Smooth muscle cell (in vitro differentiated cells): Measurements from ENCODE around the gene SNX11. TPM values are rescaled to one million over a fixed set of nuclear protein-coding genes. Genes with fewer than 3 reads are reported as not detected.
"Not testable (repeated sequence)": the region's sequence is repeated elsewhere in the genome, so short reads cannot be mapped to it uniquely, and the experiment has no call there.

Source experiments
- DNase-seq: peaks from one replicate; lab custom pipeline; 2025; ENCODE audit not compliant: unreplicated experiment; lab: John Stamatoyannopoulos, UW
- H2AFZ ChIP-seq: fragments of 200-600 bp; sonication (generic); 2 replicates; pipeline ENCODE4 v1.6.0; 2016; ENCODE audit warnings: antibody characterized with exemption, low read depth, mild to moderate bottlenecking
- H3F3A ChIP-seq: fragments of 200-600 bp; sonication (generic); 2 replicates; pipeline ENCODE4 v1.6.0; 2017; ENCODE audit warnings: antibody characterized with exemption, low read depth
- H3K27ac ChIP-seq: fragments of 200-600 bp; sonication (generic); 2 replicates; pipeline ENCODE4 v1.5.1; 2016; ENCODE audit warnings: low read depth, mild to moderate bottlenecking
- H3K27me3 ChIP-seq: fragments of 200-600 bp; sonication (generic); 2 replicates; pipeline ENCODE4 v1.6.1; 2016; ENCODE audit warnings: low read depth, mild to moderate bottlenecking
- H3K36me3 ChIP-seq: fragments of 200-600 bp; sonication (generic); 2 replicates; pipeline ENCODE4 v1.5.1; 2016; ENCODE audit warnings: low read depth
- H3K4me1 ChIP-seq: fragments of 200-600 bp; sonication (generic); 2 replicates; pipeline ENCODE4 v1.5.1; 2016; ENCODE audit warnings: low read depth
- H3K4me2 ChIP-seq: fragments of 200-600 bp; sonication (generic); 2 replicates; pipeline ENCODE4 v1.6.0; 2016; ENCODE audit warnings: mild to moderate bottlenecking
- H3K4me3 ChIP-seq: fragments of 200-600 bp; sonication (generic); 2 replicates; pipeline ENCODE4 v1.5.1; 2016; ENCODE audit warnings: mild to moderate bottlenecking
- H3K79me2 ChIP-seq: fragments of 200-600 bp; sonication (generic); 2 replicates; pipeline ENCODE4 v1.6.0; 2016; ENCODE audit warnings: low read depth, mild to moderate bottlenecking
- H3K9ac ChIP-seq: fragments of 200-600 bp; sonication (generic); 2 replicates; pipeline ENCODE4 v1.6.0; 2016; ENCODE audit warnings: low read depth
- H3K9me3 ChIP-seq: fragments of 200-600 bp; sonication (generic); replicated peaks from 2 replicates; pipeline ENCODE4 v1.5.1; 2016; ENCODE audit warnings: low read depth
- H4K20me1 ChIP-seq: fragments of 200-600 bp; sonication (generic); 2 replicates; pipeline ENCODE4 v1.6.0; 2016; ENCODE audit warnings: low read depth
- WGBS: methylation state at CpG from one replicate; pipeline ENCODE4 v1.1.7; 2016; ENCODE audit warnings: low lambda C conversion rate; 5-methylcytosine and 5-hydroxymethylcytosine counted together
- polyA plus RNA-seq: library from polyadenylated mRNA; unstranded; fragments of >200 nt; fragmentation: Nextera tagmentation; extraction: Ambion mirVana; gene quantifications from 2 replicates; pipeline ENCODE4 v1.2.1, GENCODE V29; 2016
- total RNA-seq: library from RNA; depleted of rRNA; stranded (reverse); fragments of >200 nt; gene quantifications from 2 replicates; pipeline ENCODE4 v1.2.3, GENCODE V29; 2014
- TF ChIP-seq, protein P1 (sequence below): fragments of 200-600 bp; sonication (generic); IDR thresholded peaks from 2 replicates; pipeline ENCODE4 v1.5.1; 2017; ENCODE audit warnings: borderline replicate concordance, mild to moderate bottlenecking, antibody characterized with exemption; ENCODE audit not compliant: insufficient read depth, poor library complexity, severe bottlenecking

SNX11 gene
- total and polyA plus RNA-seq, 2 experiments from 2014 or later = 15.3 to 22.9 TPM

- Histone ChIP-seq H3K4me2 (no peak overlapping the region), H3K36me3 (peaks cover 2% of the 10 kb centered on the region), H3K9ac (no peak overlapping the region), H2AFZ (no peak overlapping the region), H3K79me2 (peaks cover 23% of the 10 kb centered on the region), H3K4me3 (no peak overlapping the region), H4K20me1 (peaks cover 31% of the 10 kb centered on the region), H3K9me3 (no peaks in the 10 kb centered on the region), H3F3A (peaks cover 18% of the 10 kb centered on the region), H3K27ac (peak overlapping the region; percentile 34), H3K27me3 (no peaks in the 10 kb centered on the region), H3K4me1 (no peaks in the 10 kb centered on the region)
- peak; percentile 9 for DNase-seq
- 71% methylated on average over 7 of the region's 7 CpGs for WGBS
- TF ChIP-seq, protein P1, sequence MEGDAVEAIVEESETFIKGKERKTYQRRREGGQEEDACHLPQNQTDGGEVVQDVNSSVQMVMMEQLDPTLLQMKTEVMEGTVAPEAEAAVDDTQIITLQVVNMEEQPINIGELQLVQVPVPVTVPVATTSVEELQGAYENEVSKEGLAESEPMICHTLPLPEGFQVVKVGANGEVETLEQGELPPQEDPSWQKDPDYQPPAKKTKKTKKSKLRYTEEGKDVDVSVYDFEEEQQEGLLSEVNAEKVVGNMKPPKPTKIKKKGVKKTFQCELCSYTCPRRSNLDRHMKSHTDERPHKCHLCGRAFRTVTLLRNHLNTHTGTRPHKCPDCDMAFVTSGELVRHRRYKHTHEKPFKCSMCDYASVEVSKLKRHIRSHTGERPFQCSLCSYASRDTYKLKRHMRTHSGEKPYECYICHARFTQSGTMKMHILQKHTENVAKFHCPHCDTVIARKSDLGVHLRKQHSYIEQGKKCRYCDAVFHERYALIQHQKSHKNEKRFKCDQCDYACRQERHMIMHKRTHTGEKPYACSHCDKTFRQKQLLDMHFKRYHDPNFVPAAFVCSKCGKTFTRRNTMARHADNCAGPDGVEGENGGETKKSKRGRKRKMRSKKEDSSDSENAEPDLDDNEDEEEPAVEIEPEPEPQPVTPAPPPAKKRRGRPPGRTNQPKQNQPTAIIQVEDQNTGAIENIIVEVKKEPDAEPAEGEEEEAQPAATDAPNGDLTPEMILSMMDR = peak; percentile 73
Observed at GRCh38 chr17:48074322-48075081, 33.1 kb upstream of the SNX11 start.

GRCh38 chr17:48077152-48077551 is 30.4 kb upstream of the SNX11 start:
- not testable (repeated sequence) for H3K4me2 ChIP-seq, H3K9ac ChIP-seq, H3K9me3 ChIP-seq, H3K4me1 ChIP-seq, H3K27ac ChIP-seq, H3K4me3 ChIP-seq, DNase-seq, H2AFZ ChIP-seq, H3K27me3 ChIP-seq, H3K36me3 ChIP-seq
- 96% methylated on average over 10 of the region's 10 CpGs for WGBS
- Histone ChIP-seq H3F3A (peaks cover 18% of the 10 kb centered on the region), H4K20me1 (peaks cover 56% of the 10 kb centered on the region), H3K79me2 (peaks cover 45% of the 10 kb centered on the region)

- 87% methylated on average over 5 of the region's 5 CpGs for WGBS
- no peaks in the 10 kb centered on the region for H3K27me3 ChIP-seq
- TF ChIP-seq, protein P1 = no peak
- peaks cover 95% of the 10 kb centered on the region for H4K20me1 ChIP-seq
- H3F3A ChIP-seq = no peaks in the 10 kb centered on the region
- no peak overlapping the region for H3K9ac ChIP-seq
- DNase-seq = no peak
- no peaks in the 10 kb centered on the region for H3K9me3 ChIP-seq
- no peak overlapping the region for H3K27ac ChIP-seq
- H2AFZ ChIP-seq = no peak overlapping the region
- no peaks in the 10 kb centered on the region for H3K4me1 ChIP-seq
- H3K36me3 ChIP-seq = no peaks in the 10 kb centered on the region
- no peak overlapping the region for H3K4me2 ChIP-seq
- H3K79me2 ChIP-seq = peaks cover 80% of the 10 kb centered on the region
- no peak overlapping the region for H3K4me3 ChIP-seq
Observed at GRCh38 chr17:48081858-48082257, 25.7 kb upstream of the SNX11 start.

DNA sequence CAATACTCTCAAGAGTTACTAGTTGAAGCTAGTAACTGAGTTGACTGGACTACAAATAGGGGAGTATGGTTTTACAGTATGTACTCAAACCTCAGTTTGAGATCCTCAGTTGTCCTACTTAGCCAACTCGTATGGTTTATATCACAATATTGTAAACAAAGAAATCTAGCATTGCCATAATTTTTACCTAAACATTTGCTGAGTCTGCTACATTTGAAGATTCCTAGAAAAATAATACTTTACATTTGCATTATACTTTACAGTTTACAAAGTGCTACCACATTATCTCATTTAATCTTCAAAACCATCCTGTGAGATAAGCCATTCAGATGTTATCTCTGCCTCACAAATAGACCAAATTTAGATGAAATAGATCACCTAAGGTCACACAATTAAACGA is 22.6 kb upstream of the SNX11 start:
- no peaks in the 10 kb centered on the region for H3K9me3 ChIP-seq
- peaks cover 97% of the 10 kb centered on the region for H4K20me1 ChIP-seq
- no peaks in the 10 kb centered on the region for H3K27me3 ChIP-seq
- no peaks in the 10 kb centered on the region for H3F3A ChIP-seq
- H3K9ac ChIP-seq = no peak overlapping the region
- no peak overlapping the region for H3K27ac ChIP-seq
- H3K4me1 ChIP-seq = no peaks in the 10 kb centered on the region
- TF ChIP-seq, protein P1 = no peak
- no peak overlapping the region for H3K4me3 ChIP-seq
- WGBS = 79% methylated on average over 2 of the region's 2 CpGs
- no peak overlapping the region for H3K4me2 ChIP-seq
- no peak for DNase-seq
- no peak overlapping the region for H2AFZ ChIP-seq
- no peaks in the 10 kb centered on the region for H3K36me3 ChIP-seq
- peaks cover 88% of the 10 kb centered on the region for H3K79me2 ChIP-seq
